GM21576 (cell line): ENCODE results near the gene NEK1.

Source experiments
- ATAC-seq: cut with Tn5 transposase; IDR thresholded peaks from one replicate; pipeline ENCODE4 v1.9.1; 2021; ENCODE audit warnings: mild to moderate bottlenecking, moderate library complexity; ENCODE audit not compliant: unreplicated experiment

Gene NEK1, protein sequence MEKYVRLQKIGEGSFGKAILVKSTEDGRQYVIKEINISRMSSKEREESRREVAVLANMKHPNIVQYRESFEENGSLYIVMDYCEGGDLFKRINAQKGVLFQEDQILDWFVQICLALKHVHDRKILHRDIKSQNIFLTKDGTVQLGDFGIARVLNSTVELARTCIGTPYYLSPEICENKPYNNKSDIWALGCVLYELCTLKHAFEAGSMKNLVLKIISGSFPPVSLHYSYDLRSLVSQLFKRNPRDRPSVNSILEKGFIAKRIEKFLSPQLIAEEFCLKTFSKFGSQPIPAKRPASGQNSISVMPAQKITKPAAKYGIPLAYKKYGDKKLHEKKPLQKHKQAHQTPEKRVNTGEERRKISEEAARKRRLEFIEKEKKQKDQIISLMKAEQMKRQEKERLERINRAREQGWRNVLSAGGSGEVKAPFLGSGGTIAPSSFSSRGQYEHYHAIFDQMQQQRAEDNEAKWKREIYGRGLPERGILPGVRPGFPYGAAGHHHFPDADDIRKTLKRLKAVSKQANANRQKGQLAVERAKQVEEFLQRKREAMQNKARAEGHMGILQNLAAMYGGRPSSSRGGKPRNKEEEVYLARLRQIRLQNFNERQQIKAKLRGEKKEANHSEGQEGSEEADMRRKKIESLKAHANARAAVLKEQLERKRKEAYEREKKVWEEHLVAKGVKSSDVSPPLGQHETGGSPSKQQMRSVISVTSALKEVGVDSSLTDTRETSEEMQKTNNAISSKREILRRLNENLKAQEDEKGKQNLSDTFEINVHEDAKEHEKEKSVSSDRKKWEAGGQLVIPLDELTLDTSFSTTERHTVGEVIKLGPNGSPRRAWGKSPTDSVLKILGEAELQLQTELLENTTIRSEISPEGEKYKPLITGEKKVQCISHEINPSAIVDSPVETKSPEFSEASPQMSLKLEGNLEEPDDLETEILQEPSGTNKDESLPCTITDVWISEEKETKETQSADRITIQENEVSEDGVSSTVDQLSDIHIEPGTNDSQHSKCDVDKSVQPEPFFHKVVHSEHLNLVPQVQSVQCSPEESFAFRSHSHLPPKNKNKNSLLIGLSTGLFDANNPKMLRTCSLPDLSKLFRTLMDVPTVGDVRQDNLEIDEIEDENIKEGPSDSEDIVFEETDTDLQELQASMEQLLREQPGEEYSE (N-terminal part only)

DNA sequence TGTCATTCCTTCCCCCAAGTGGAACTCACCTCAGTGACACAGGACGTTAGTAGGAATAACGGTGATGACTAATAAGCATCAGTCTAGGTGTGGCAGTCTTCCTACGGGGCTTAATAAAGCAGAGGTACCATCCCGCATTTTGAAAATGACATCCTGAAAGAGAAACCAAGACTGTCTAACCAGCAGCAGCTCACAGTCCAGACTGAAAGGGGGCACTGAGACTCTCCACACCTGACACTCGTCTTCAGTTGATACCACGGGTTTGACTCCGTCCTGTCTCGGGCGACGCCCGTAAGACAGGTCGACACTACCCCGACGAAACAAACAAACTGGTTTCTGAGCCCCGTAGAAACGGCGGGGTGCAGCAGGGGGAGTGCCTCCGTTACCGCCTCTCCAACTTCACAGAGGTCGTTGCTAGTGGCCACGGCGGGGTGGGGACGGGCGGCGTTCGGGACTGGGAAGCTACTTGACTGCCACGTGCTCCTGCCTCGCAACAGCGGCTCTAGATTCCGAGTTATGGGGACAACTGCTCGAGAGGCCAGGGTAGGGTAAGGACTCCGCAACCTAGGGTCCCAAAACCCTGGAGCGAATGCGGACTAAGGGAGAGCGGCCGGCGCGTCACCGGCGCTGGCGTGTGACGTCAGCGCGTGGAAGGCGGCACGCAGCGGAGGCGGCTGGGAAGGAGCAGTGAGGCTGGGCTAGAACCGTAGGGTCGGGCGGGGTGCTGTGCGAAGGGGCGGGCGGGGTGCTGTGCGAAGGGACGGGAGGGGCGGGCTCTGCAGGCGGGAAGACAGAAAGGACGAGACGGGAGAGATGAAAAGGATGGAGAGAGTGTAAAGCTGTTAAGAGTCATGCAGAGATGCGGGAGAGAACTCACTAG, at the start of gene NEK1:
NEK1 (minus strand) TSS at position 593 of the 880 bp plus-strand sequence. CDS start 9,953 bp downstream, outside the sequence.
- peak; percentile 96 for ATAC-seq

- ATAC-seq: no peak
Observed at GRCh38 chr4:169661761-169662160, 49.4 kb upstream of the NEK1 start.

DNA sequence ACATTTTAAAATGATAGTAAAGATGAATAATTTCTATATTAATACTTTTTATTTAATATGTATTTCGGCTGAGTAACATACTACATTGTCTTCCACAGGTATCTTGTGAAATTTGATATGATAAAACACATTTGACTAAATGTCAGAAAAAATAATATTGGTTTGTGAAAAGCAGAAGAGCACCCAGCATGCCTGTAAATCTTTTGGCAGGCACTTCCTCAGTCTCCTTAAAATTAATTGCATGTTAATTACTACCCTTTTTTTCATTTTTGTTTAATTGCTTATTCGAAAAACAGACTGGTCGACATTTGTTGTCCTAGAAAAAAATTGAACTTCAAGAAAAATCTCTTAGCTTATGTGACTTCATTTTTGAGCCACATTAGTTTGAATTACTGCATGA, 48.5 kb upstream of the NEK1 start:
- no peak for ATAC-seq

GRCh38 chr4:169659716-169660670, 47.6 kb upstream of the NEK1 start:
- peak; percentile 97 for ATAC-seq

DNA sequence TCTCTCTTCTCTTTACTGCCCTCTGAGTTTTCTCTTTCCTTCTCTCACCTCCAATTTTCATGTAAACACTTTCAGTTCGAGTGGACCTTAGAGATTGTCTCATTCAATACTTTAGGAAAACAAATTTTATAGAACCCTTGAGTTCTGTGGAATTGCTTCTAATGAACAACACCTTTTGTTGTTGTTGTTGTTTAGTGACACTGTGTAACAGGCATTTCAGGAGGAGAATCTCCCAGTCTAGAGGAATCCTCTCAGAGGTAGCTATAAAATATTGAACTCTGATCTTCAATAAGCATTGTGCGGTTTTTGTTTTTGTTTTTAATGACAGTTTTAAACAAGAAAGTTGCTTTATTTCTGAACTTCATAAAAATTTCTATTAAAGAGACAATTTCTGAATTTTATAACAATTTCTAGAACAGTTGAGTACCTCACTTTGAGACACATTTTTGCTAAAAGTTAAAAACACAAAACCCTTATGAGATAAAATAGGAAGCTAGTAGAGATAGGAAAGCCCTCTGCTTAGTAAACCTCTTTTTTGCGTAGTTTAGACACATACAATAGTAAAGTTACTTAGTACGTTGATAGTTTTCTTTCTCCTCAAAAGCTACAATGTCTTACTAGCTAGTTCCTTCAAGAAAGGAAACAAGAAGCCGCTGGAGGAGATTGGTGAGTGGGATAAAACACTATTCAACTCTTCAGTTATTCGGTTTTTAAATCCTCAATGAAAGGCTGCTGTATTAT, 46.8 kb upstream of the NEK1 start:
- ATAC-seq: no peak

DNA sequence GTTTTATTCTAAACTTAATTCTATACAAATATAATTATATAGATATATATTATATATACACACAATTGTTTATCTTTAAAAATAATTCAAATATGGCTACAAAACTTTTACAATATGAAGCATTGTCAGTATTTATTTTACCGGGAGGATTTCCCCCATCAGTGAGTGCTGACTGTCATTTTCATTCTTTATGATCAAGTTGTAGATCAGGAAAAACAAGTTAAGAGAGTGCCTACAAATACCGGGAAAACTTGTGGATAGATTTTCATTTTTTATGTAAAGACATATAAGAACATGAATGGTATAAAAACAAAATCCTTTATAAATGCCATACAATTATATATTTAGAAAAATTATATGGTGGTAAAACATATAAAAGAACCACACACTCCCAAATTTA, 45.8 kb upstream of the NEK1 start:
- ATAC-seq: no peak

GRCh38 chr4:169657470-169658107, 45.2 kb upstream of the NEK1 start:
- ATAC-seq: no peak

DNA sequence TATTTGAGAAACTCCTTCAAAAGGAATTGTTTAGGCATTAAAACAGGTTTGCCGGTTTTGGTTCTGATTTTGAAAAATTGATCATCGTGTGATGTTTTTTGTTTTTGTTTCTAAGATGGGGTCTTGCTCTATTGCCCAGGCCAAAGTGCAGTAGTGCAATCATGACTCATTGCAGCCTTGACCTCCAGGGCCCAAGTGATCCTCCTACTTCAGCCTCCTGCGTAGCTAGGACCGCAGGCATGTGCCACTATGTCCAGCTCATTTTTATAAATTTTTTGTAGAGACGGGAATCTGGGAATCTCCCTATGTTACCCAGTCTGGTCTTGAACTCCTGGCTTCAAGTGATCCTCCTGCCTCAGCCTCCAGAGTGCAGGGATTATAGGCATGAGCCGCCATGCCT, 43.0 kb upstream of the NEK1 start:
- ATAC-seq: no peak

GRCh38 chr4:169652535-169652934, 40.2 kb upstream of the NEK1 start:
- no peak for ATAC-seq

DNA sequence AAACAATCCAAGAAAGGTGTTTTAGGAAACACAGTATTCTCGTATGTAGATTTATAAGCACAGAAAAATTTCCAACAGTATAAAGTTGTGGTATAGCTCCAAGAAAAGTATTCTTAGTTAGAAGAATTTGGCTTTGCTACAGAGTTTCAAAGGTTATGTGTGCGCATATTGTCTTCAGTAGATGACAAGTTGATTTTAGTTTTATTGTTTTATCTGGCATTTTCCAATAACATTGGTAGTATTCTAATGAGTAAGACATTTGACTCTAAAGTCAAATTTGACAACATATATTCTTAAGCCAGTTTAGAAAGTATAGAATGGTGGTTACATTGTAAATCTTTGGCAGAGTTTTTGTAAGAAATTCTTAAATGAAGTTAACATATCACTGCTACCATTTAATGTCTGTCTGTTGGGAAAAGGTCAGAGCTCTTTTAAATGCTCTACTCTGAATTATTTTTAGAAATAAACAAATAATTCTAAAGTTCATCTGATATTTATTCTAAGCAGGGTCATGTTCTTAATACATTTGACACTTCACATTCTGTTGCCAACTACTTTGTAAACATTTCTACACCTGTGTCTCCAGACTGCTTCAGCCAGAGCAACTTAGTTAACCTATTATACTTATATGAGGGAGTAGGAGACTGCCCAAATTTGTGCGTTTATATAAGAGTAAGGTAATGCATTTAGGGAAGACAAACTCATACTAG, 38.0 kb upstream of the NEK1 start:
- ATAC-seq: no peak

DNA sequence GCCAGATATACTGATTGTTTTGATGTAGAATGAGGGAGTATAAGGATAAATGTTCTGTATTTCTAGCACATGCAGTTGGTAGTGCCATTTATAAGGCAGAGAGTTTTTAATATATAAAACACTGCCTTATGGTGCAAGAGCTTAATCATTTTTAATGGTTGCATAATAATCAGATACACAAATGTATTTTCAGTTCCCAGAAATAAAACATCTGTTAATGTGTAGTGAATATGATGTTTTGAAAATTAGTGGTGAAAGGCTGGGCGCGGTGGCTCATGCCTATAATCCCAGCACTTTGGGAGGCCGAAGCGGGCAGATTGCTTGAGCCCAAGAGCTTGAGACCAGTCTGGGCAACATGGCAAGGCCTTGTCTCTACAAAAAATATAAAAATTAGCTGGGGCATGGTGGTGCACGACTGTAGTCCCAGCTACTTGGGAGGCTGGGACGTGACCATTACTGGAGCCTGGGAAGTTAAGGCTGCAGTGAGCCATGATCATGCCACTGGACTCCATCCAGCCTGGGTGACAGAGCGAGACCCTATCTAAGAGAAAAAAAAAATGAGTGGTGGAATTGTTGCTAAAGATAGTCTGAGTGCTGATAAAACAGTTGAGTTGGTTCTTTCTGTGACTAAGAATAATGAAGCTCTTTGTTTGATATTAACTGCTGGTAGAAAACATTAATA, 37.3 kb upstream of the NEK1 start:
- ATAC-seq: no peak

DNA sequence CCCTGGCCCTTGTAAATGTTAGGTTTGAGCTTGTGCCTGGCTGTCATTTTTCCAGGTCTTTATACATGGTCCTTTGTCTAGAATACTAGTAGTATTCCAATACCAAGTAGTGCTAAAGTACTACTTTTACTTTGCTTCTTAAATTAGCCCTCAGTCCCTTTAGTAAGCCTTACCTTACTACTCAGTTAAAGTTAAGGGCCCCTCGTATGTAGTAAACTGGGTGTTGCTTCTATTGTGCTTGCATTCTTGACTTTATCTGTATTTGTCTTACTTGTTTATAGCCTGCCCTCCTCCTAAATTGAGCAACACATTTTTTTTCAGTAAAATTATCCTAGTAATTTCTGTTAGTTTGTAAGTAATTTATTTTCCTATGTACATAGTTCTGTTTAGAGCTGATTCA, 33.2 kb upstream of the NEK1 start:
- no peak for ATAC-seq

- no peak for ATAC-seq
Observed at GRCh38 chr4:169644802-169645201, 32.4 kb upstream of the NEK1 start.

DNA sequence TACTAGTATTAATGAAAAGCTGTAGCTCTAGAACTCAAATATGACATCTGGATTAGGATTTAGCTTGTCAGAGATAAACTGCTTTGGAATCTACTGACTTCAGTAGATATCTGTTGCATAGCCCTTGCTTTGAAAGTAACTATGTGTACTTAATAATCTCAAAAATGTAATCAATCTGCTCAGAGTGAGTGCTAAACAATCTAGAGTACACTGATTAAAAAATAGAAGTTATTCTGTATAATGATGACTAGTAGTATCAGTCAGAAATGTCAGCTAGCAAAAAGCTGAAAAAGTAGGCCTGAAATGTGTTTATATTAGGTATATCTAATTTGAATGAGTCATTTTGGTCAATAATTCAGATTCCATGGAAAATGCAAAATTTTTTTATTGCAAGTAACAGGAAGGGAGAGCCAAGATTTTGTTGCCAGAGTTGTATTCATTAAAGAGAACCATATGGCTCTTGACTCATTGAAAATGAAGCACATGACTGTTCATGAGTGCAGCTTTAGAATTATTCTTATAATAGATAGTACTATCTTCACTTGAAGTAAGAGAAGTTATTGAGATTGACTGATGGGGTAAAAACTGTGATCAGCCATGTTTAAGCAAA, 28.0 kb upstream of the NEK1 start:
- no peak for ATAC-seq

- no peak for ATAC-seq
Observed at GRCh38 chr4:169634975-169635374, 22.6 kb upstream of the NEK1 start.

DNA sequence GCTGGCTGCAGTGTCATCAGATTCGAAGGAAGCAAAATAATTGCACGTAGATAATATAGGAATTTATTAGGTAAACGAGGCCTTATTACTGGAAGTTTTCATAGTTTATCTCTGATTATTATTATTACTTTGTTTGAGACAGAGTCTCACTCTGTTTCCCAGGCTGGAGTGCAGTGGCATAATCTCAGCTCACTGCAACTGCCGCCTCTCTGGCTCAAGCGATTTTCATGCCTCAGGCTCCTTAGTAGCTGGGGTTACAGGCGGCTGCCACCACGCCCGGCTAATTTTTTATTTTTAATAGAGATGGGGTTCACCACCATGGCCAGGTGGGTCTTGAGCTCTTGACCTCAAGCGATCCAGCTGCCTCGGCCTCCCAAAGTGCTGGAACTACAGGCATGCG, 20.5 kb upstream of the NEK1 start:
- no peak for ATAC-seq

DNA sequence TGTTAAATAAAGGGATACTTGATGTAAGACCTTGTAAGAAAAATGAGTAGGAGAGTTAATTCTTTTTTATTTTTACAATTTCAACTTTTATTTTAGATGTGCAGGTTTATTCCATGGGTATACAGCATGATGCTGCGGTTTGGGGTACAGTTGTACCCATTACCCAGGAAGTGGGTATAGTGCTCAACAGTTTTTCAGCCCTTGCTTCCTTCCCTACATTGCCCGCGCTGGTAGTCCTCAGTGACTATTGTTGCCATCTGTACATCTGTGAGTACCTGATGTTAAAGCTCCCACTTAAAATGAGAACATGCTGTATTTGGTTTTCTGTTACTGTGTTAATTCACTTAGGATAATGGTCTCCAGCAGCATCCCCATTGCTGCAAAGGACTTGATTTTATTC, 17.7 kb upstream of the NEK1 start:
- ATAC-seq: no peak
